DMS79 treated with DMSO at 0.1 percent for 48 hours (cell line): Measurements from ENCODE around the gene PTCRA.
A peak's percentile ranks its signal among the peaks of the same experiment; 100 is the strongest.
"Not testable (repeated sequence)": the region's sequence is repeated elsewhere in the genome, so short reads cannot be mapped to it uniquely, and the experiment has no call there.

ENCODE experiments used
- DNase-seq: peaks from one replicate; lab custom pipeline; 2025; lab: John Stamatoyannopoulos, UW

PTCRA gene

GRCh38 chr6:42941356-42941755 is 25.5 kb downstream of the PTCRA start:
- DNase-seq: not testable (repeated sequence)

GRCh38 chr6:42942444-42942843 is 26.6 kb downstream of the PTCRA start:
- DNase-seq: no peak

- no peak for DNase-seq
Observed at GRCh38 chr6:42947950-42948349, 32.1 kb downstream of the PTCRA start.

- DNase-seq: no peak
Observed at GRCh38 chr6:42952389-42952788, 36.5 kb downstream of the PTCRA start.

GRCh38 chr6:42954405-42954804 is 38.6 kb downstream of the PTCRA start:
- not testable (repeated sequence) for DNase-seq

- DNase-seq: no peak
Observed at GRCh38 chr6:42958125-42958524, 42.3 kb downstream of the PTCRA start.

- DNase-seq: no peak
Observed at GRCh38 chr6:42959917-42960242, 44.0 kb downstream of the PTCRA start.

- peak; percentile 46 for DNase-seq
Observed at GRCh38 chr6:42960243-42961019, 44.6 kb downstream of the PTCRA start, which contains the start of gene GNMT. Gene GNMT, plus strand, starts transcription at chr6:42960754. Its CDS starts 14 bp downstream, at chr6:42960768.

- no peak for DNase-seq
Observed at GRCh38 chr6:42961020-42961470, 45.2 kb downstream of the PTCRA start.

GRCh38 chr6:42962096-42962495 is 46.2 kb downstream of the PTCRA start:
- DNase-seq: no peak

- DNase-seq: no peak
Observed at GRCh38 chr6:42962502-42963178, 46.8 kb downstream of the PTCRA start.

GRCh38 chr6:42963179-42963854 is 47.5 kb downstream of the PTCRA start:
- no peak for DNase-seq

- no peak for DNase-seq
Observed at GRCh38 chr6:42963855-42964605, 48.2 kb downstream of the PTCRA start.

GRCh38 chr6:42966571-42966970 is 50.7 kb downstream of the PTCRA start:
- DNase-seq: no peak

- DNase-seq: no peak
Observed at GRCh38 chr6:42967228-42967627, 51.4 kb downstream of the PTCRA start.

- no peak for DNase-seq
Observed at GRCh38 chr6:42968126-42968701, 52.4 kb downstream of the PTCRA start.

GRCh38 chr6:42968783-42969182 is 52.9 kb downstream of the PTCRA start:
- DNase-seq: no peak

GRCh38 chr6:42969431-42969830 is 53.6 kb downstream of the PTCRA start:
- no peak for DNase-seq

- no peak for DNase-seq
Observed at GRCh38 chr6:42969934-42970333, 54.1 kb downstream of the PTCRA start.

- no peak for DNase-seq
Observed at GRCh38 chr6:42970871-42971612, 55.2 kb downstream of the PTCRA start.

- no peak for DNase-seq
Observed at GRCh38 chr6:42971746-42972327, 56.0 kb downstream of the PTCRA start.
